GM23338 (cell line): ENCODE data around the gene SPATA1. TPM values are rescaled to one million over a fixed set of nuclear protein-coding genes. Genes with fewer than 3 reads are reported as not detected.

Experiments used
- ATAC-seq: fragments of 200-7000 bp; cut with Tn5 transposase; 3 replicates; pipeline ENCODE4 v1.9.1; 2020
- DNase-seq: peaks from one replicate; pipeline ENCODE4 v3.0.0-alpha.2; 2015; ENCODE audit warnings: low spot score
- H2AFZ ChIP-seq: fragments of 200-600 bp; sonication (generic); 2 replicates; pipeline ENCODE4 v1.8.0; 2016; ENCODE audit warnings: antibody characterized with exemption, mild to moderate bottlenecking, moderate library complexity
- H3F3A ChIP-seq: fragments of 200-600 bp; sonication (generic); replicated peaks from 2 replicates; pipeline ENCODE4 v1.8.0; 2017; ENCODE audit warnings: antibody characterized with exemption, mixed run types, low read depth
- H3K27ac ChIP-seq: fragments of 200-600 bp; sonication (generic); 2 replicates; pipeline ENCODE4 v1.6.1; 2016; ENCODE audit warnings: low read depth
- H3K27me3 ChIP-seq: fragments of 200-600 bp; sonication (generic); 2 replicates; pipeline ENCODE4 v1.8.0; 2016; ENCODE audit warnings: mild to moderate bottlenecking, mixed run types, moderate library complexity; ENCODE audit not compliant: insufficient read depth
- H3K36me3 ChIP-seq: fragments of 200-600 bp; sonication (generic); 2 replicates; pipeline ENCODE4 v1.8.0; 2016; ENCODE audit warnings: mild to moderate bottlenecking; ENCODE audit not compliant: insufficient read depth
- H3K4me1 ChIP-seq: fragments of 200-600 bp; sonication (generic); 2 replicates; pipeline ENCODE4 v1.8.0; 2016; ENCODE audit warnings: mild to moderate bottlenecking, moderate library complexity; ENCODE audit not compliant: insufficient read depth
- H3K4me2 ChIP-seq: fragments of 200-600 bp; sonication (generic); 2 replicates; pipeline ENCODE4 v1.7.1; 2017; ENCODE audit warnings: mixed run types
- H3K4me3 ChIP-seq: fragments of 200-600 bp; sonication (generic); 2 replicates; pipeline ENCODE4 v1.6.1; 2016; ENCODE audit warnings: mixed run types
- H3K79me2 ChIP-seq: fragments of 200-600 bp; sonication (generic); replicated peaks from 2 replicates; pipeline ENCODE4 v1.8.0; 2017; ENCODE audit warnings: mild to moderate bottlenecking; ENCODE audit not compliant: insufficient read depth
- H3K9me2 ChIP-seq: fragments of 200-600 bp; sonication (generic); 2 replicates; pipeline ENCODE4 v1.8.0; 2017; ENCODE audit not compliant: insufficient read depth
- H4K20me1 ChIP-seq: fragments of 200-600 bp; sonication (generic); replicated peaks from 2 replicates; pipeline ENCODE4 v1.8.0; 2017; ENCODE audit warnings: mild to moderate bottlenecking; ENCODE audit not compliant: insufficient read depth
- H3K27ac Mint-ChIP-seq: 2 replicates; pipeline ENCODE4 v1.8.0; 2020; ENCODE audit warnings: inconsistent platforms, mild to moderate bottlenecking, moderate library complexity, mixed read lengths
- H3K27me3 Mint-ChIP-seq: 3 replicates; pipeline ENCODE4 v1.8.0; 2022; ENCODE audit warnings: low read depth, mild to moderate bottlenecking, moderate library complexity, mixed read lengths, inconsistent platforms; ENCODE audit not compliant: insufficient read depth, poor library complexity
- H3K36me3 Mint-ChIP-seq: 3 replicates; pipeline ENCODE4 v1.8.0; 2021; ENCODE audit warnings: low read depth, mild to moderate bottlenecking, inconsistent platforms, moderate library complexity, mixed read lengths
- H3K4me1 Mint-ChIP-seq: 3 replicates; pipeline ENCODE4 v1.8.0; 2020; ENCODE audit warnings: mild to moderate bottlenecking, inconsistent platforms, mixed read lengths
- H3K4me3 Mint-ChIP-seq: 3 replicates; pipeline ENCODE4 v1.8.0; 2021; ENCODE audit warnings: moderate library complexity, mild to moderate bottlenecking, inconsistent platforms, mixed read lengths
- H3K9me3 Mint-ChIP-seq: 3 replicates; pipeline ENCODE4 v1.8.0; 2020; ENCODE audit warnings: moderate library complexity, mild to moderate bottlenecking, inconsistent platforms, mixed read lengths
- CREB1 ChIP-seq: fragments of 250-450 bp; sonication (Bioruptor Pico); IDR thresholded peaks from 2 replicates; pipeline ENCODE4 v1.5.0; 2020; ENCODE audit warnings: low read depth, mild to moderate bottlenecking, moderate library complexity
- CTCF ChIP-seq, 2 experiments: fragments of 200-600 bp in 1 of 2; sonication (generic) in 1 of 2; conservative IDR thresholded peaks; 2 replicates each; pipeline versions ENCODE4 v1.5.1 to v1.6.1; 2016 to 2017; ENCODE audit warnings: antibody characterized with exemption in 2 of 2, low read depth in 2 of 2, mild to moderate bottlenecking in 2 of 2, moderate library complexity in 1 of 2
- EZH2 ChIP-seq: fragments of 200-600 bp; sonication (generic); IDR thresholded peaks from one replicate; pipeline ENCODE4 v1.8.0; 2017; ENCODE audit warnings: antibody characterized with exemption, mild to moderate bottlenecking, low read depth; ENCODE audit not compliant: unreplicated experiment
- JUNB ChIP-seq: IDR thresholded peaks from one replicate; pipeline ENCODE4 v1.6.1; 2016; ENCODE audit warnings: antibody characterized with exemption; ENCODE audit not compliant: unreplicated experiment
- NANOG ChIP-seq: IDR thresholded peaks from 2 replicates; pipeline ENCODE4 v1.6.1; 2016; ENCODE audit warnings: antibody characterized with exemption, borderline replicate concordance
- STAT1 ChIP-seq: IDR thresholded peaks from one replicate; pipeline ENCODE4 v1.6.1; 2016; ENCODE audit warnings: antibody characterized with exemption; ENCODE audit not compliant: unreplicated experiment
- ZNF114 ChIP-seq: fragments of 250-450 bp; sonication (Bioruptor Pico); IDR thresholded peaks from 2 replicates; pipeline ENCODE4 v1.5.0; 2020; ENCODE audit warnings: mild to moderate bottlenecking, moderate library complexity
- ZNF331 ChIP-seq: fragments of 250-450 bp; sonication (Bioruptor Pico); IDR thresholded peaks from 2 replicates; pipeline ENCODE4 v1.5.0; 2020; ENCODE audit warnings: low read depth, mild to moderate bottlenecking, moderate library complexity
- polyA plus RNA-seq: library from polyadenylated mRNA; unstranded; fragments of >200 nt; fragmentation: Nextera tagmentation; extraction: Ambion mirVana; gene quantifications from 2 replicates; pipeline ENCODE4 v1.2.1, GENCODE V29; 2016
- total RNA-seq: library from RNA; depleted of rRNA; stranded (reverse); fragments of >200 nt; shearing (Covaris generic); gene quantifications from 2 replicates; pipeline ENCODE4 v1.2.3, GENCODE V29; 2014
- TF ChIP-seq, protein P1 (sequence below): fragments of 250-450 bp; sonication (Bioruptor Pico); IDR thresholded peaks from 2 replicates; pipeline ENCODE4 v1.5.0; 2020; ENCODE audit warnings: mild to moderate bottlenecking, moderate library complexity
- TF ChIP-seq, protein P2 (sequence below): IDR thresholded peaks from 2 replicates; pipeline ENCODE4 v1.6.1; 2016; ENCODE audit warnings: antibody characterized with exemption

SPATA1 gene
- total and polyA plus RNA-seq, 2 experiments from 2014 or later, result 3.3 TPM; not detected in 1

GRCh38 chr1:84550826-84551225, 44.6 kb downstream of the SPATA1 start (continued):
- TF ChIP-seq, protein P1, sequence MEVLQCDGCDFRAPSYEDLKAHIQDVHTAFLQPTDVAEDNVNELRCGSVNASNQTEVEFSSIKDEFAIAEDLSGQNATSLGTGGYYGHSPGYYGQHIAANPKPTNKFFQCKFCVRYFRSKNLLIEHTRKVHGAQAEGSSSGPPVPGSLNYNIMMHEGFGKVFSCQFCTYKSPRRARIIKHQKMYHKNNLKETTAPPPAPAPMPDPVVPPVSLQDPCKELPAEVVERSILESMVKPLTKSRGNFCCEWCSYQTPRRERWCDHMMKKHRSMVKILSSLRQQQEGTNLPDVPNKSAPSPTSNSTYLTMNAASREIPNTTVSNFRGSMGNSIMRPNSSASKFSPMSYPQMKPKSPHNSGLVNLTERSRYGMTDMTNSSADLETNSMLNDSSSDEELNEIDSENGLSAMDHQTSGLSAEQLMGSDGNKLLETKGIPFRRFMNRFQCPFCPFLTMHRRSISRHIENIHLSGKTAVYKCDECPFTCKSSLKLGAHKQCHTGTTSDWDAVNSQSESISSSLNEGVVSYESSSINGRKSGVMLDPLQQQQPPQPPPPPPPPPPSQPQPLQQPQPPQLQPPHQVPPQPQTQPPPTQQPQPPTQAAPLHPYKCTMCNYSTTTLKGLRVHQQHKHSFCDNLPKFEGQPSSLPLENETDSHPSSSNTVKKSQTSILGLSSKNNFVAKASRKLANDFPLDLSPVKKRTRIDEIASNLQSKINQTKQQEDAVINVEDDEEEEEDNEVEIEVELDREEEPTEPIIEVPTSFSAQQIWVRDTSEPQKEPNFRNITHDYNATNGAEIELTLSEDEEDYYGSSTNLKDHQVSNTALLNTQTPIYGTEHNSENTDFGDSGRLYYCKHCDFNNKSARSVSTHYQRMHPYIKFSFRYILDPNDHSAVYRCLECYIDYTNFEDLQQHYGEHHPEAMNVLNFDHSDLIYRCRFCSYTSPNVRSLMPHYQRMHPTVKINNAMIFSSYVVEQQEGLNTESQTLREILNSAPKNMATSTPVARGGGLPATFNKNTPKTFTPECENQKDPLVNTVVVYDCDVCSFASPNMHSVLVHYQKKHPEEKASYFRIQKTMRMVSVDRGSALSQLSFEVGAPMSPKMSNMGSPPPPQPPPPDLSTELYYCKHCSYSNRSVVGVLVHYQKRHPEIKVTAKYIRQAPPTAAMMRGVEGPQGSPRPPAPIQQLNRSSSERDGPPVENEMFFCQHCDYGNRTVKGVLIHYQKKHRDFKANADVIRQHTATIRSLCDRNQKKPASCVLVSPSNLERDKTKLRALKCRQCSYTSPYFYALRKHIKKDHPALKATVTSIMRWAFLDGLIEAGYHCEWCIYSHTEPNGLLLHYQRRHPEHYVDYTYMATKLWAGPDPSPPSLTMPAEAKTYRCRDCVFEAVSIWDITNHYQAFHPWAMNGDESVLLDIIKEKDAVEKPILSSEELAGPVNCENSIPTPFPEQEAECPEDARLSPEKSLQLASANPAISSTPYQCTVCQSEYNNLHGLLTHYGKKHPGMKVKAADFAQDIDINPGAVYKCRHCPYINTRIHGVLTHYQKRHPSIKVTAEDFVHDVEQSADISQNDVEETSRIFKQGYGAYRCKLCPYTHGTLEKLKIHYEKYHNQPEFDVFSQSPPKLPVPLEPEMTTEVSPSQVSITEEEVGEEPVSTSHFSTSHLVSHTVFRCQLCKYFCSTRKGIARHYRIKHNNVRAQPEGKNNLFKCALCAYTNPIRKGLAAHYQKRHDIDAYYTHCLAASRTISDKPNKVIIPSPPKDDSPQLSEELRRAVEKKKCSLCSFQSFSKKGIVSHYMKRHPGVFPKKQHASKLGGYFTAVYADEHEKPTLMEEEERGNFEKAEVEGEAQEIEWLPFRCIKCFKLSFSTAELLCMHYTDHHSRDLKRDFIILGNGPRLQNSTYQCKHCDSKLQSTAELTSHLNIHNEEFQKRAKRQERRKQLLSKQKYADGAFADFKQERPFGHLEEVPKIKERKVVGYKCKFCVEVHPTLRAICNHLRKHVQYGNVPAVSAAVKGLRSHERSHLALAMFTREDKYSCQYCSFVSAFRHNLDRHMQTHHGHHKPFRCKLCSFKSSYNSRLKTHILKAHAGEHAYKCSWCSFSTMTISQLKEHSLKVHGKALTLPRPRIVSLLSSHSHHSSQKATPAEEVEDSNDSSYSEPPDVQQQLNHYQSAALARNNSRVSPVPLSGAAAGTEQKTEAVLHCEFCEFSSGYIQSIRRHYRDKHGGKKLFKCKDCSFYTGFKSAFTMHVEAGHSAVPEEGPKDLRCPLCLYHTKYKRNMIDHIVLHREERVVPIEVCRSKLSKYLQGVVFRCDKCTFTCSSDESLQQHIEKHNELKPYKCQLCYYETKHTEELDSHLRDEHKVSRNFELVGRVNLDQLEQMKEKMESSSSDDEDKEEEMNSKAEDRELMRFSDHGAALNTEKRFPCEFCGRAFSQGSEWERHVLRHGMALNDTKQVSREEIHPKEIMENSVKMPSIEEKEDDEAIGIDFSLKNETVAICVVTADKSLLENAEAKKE (CRISPR knock-in tag), result no peak
- TF ChIP-seq, protein P2, sequence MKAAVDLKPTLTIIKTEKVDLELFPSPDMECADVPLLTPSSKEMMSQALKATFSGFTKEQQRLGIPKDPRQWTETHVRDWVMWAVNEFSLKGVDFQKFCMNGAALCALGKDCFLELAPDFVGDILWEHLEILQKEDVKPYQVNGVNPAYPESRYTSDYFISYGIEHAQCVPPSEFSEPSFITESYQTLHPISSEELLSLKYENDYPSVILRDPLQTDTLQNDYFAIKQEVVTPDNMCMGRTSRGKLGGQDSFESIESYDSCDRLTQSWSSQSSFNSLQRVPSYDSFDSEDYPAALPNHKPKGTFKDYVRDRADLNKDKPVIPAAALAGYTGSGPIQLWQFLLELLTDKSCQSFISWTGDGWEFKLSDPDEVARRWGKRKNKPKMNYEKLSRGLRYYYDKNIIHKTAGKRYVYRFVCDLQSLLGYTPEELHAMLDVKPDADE, result no peak
- no peak for TF ChIP-seq JUNB
- TF ChIP-seq CREB1 (CRISPR knock-in tag), result no peak
- TF ChIP-seq CTCF (conservative IDR thresholded peaks at IDR 0.05; ENCODE audit: low read depth in 2 of 2), result no peak

GRCh38 chr1:84569216-84569615, 63.0 kb downstream of the SPATA1 start:
- Histone ChIP-seq H3K9me2 (peaks cover 6% of the 10 kb centered on the region; the same call in 1 of the 2 replicates), H3F3A (0 out of 2 replicates have a peak, but pooled peaks cover 6% of the 10 kb centered on the region), H3K27me3 (no peaks in the 10 kb centered on the region), H3K36me3 (no peaks in the 10 kb centered on the region; the same call in 1 of the 2 replicates), H3K27ac (no peak overlapping the region), H3K79me2 (no peaks in the 10 kb centered on the region), H3K4me1 (peaks cover 24% of the 10 kb centered on the region), H3K4me2 (no peak overlapping the region), H4K20me1 (no peaks in the 10 kb centered on the region), H2AFZ (no peak overlapping the region), H3K4me3 (no peak overlapping the region)
- no peak overlapping the region for H3K4me3 Mint-ChIP-seq
- peaks cover 8% of the 10 kb centered on the region; the same call in 1 of the 3 replicates for H3K36me3 Mint-ChIP-seq
- ATAC-seq (no peak), DNase-seq (no peak)
- H3K27me3 Mint-ChIP-seq, result peaks cover 7% of the 10 kb centered on the region
- H3K4me1 Mint-ChIP-seq, result peaks cover 30% of the 10 kb centered on the region
- H3K9me3 Mint-ChIP-seq, result no peaks in the 10 kb centered on the region
- no peak overlapping the region for H3K27ac Mint-ChIP-seq
- TF ChIP-seq CTCF (conservative IDR thresholded peaks at IDR 0.05; ENCODE audit: low read depth in 2 of 2), result no peak
- TF ChIP-seq STAT1, result no peak
- no peak for TF ChIP-seq ZNF114 (CRISPR knock-in tag)
- no peak for TF ChIP-seq EZH2
- TF ChIP-seq ZNF331, result no peak
- TF ChIP-seq, protein P2, result no peak
- no peak for TF ChIP-seq NANOG
- TF ChIP-seq JUNB, result no peak
